ENCODE results near the gene MEIS3.

DNA sequence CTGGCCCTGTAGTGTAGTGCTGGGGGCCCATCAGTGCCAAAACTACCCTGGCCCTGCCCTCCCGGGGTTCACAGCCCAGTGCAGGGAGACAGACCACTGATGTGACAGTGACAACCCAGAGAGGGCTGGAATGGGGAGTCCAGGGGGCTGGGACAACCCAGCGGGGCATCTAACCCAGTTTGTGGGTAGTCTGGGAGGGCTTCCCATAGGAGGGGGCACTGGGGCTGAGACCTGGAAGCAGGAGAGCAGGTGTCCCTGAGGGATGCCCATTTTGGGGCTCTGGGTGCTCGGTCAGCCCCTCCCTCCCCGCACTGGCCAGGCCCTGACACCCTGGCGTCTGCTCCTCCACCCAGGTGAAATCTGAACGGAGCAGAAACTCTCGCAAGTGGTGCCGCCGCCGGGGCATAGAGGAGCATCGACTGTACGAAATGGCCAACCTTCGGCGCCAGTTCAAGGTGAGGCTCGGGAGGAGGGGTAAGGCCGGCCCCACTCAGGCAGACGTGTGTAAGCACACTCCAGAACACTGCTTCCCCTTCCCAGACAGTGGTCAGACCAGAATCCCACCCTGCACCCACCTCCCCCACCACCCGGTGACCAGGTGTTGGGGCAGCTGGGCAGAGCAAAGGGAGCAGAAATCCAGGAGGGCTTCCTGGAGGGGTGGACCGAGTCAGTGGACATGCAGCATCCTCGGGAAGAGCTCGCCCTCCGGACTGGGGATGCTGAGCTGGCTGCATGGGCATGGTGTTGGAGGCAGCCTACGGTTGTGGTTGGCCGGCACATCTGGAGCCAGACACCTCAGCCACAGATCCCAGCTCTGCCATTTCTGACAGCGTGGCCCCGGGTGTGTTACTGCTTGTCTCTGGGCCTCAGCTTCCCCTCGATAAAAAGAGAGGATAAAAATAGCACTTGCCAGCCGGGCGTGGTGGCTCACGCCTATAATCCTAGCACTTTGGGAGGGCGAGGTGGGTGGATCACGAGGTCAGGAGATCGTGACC is 45.8 kb downstream of the MEIS3 start:
- TF ChIP-seq EZH2 (IDR thresholded peaks at IDR 0.05; ENCODE audit: low read length, unreplicated experiment) = no peak
- TF ChIP-seq, protein P1, sequence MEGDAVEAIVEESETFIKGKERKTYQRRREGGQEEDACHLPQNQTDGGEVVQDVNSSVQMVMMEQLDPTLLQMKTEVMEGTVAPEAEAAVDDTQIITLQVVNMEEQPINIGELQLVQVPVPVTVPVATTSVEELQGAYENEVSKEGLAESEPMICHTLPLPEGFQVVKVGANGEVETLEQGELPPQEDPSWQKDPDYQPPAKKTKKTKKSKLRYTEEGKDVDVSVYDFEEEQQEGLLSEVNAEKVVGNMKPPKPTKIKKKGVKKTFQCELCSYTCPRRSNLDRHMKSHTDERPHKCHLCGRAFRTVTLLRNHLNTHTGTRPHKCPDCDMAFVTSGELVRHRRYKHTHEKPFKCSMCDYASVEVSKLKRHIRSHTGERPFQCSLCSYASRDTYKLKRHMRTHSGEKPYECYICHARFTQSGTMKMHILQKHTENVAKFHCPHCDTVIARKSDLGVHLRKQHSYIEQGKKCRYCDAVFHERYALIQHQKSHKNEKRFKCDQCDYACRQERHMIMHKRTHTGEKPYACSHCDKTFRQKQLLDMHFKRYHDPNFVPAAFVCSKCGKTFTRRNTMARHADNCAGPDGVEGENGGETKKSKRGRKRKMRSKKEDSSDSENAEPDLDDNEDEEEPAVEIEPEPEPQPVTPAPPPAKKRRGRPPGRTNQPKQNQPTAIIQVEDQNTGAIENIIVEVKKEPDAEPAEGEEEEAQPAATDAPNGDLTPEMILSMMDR (conservative IDR thresholded peaks at IDR 0.05; ENCODE audit: low read depth, low read length) = no peak
- TF ChIP-seq EZH2phosphoT487 (IDR thresholded peaks at IDR 0.05; ENCODE audit: borderline replicate concordance, low read length) = no peak

Data from PC-3 (cell line).